ENCODE data around the gene DOK6. TPM values are rescaled to one million over a fixed set of nuclear protein-coding genes. Genes with fewer than 3 reads are reported as not detected.
"Not testable (repeated sequence)": the region's sequence is repeated elsewhere in the genome, so short reads cannot be mapped to it uniquely, and the experiment has no call there.

The DOK6 gene
- total and polyA plus RNA-seq, 2 of the 13 experiments (the other 11 are each of a cell fraction or from before 2014, with no cell fraction given) = 17.0 to 17.2 TPM

- BruUV-seq (replicated peaks) = no TSS peak
- DNase-seq (ENCODE audit: low spot score) (no peak), ATAC-seq (no peak), FAIRE-seq (no peak)
- no peak overlapping the region for H3K4me3 ChIP-seq (replicated peaks in 1 of 3; ENCODE audit: insufficient read depth in 1 of 3, low read depth in 2 of 3, low read length in 3 of 3)
- no peaks in the 10 kb centered on the region for H4K20me1 ChIP-seq (ENCODE audit: insufficient read depth, low read length)
- ChIA-PET POLR2A (no interaction called here), CTCF (ENCODE audit: low intra/inter-chr PET ratio, low total read pairs) (no interaction called here)
- no peaks in the 10 kb centered on the region for H3K27me3 ChIP-seq (ENCODE audit: control insufficient read depth in 1 of 2, insufficient read depth in 2 of 2, low read length in 2 of 2)
- no peak overlapping the region for H3K27ac ChIP-seq (ENCODE audit: extremely low read length, insufficient read depth, low read length)
- no peak overlapping the region for H2AFZ ChIP-seq (ENCODE audit: low read length)
- no peaks in the 10 kb centered on the region for H3K36me3 ChIP-seq (replicated peaks in 1 of 2; ENCODE audit: control insufficient read depth in 1 of 2, insufficient read depth in 2 of 2, low read length in 2 of 2)
- TF ChIP-seq ZNF501 (CRISPR knock-in tag; IDR thresholded peaks at IDR 0.05) = no peak
- H3K4me2 ChIP-seq (ENCODE audit: low read depth, low read length) = no peak overlapping the region
- no peak overlapping the region for H3K9ac ChIP-seq (ENCODE audit: insufficient read depth, low read depth, low read length)
- intact Hi-C loops (cut with micrococcal nuclease; ENCODE audit: unreplicated experiment) = no loop called here
- H3K79me2 ChIP-seq (ENCODE audit: insufficient read depth, low read length) = no peaks in the 10 kb centered on the region
- in situ Hi-C loops (cut with HindIII; ENCODE audit: extremely low pct_ligation_motif_present, low pct_unique_long_range_greater_than_20kb) = no loop called here
- 82% methylated on average over 6 of the region's 6 CpGs for WGBS (ENCODE audit: low lambda C conversion rate)
- H3K4me1 ChIP-seq (ENCODE audit: insufficient read depth, low read length) = no peaks in the 10 kb centered on the region
- no peaks in the 10 kb centered on the region for H3K9me3 ChIP-seq (ENCODE audit: low read length)
Observed at GRCh38 chr18:69878213-69878933, 477.7 kb downstream of the DOK6 start.

DNA sequence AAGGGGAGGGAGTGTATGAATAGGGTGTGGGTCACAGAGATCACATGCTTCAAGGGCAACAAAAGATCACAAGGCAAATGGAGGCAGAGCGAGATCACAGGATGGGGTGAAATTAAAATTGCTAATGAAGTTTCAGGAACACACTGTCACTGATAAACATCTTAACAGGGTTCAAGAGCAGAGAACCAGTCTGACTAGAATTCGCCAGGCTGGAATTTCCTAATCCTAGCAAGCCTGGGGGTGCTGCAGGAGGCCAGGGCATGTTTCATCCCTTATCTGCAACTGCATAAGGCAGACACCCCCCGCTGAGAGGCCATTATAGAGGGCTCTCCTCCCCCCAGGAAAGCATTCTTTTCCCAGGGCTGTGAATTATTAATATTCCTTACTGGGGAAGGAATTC is 478.4 kb downstream of the DOK6 start:
- ATAC-seq; H3K4me1 ChIP-seq (ENCODE audit: insufficient read depth, low read length); H3K79me2 ChIP-seq (ENCODE audit: insufficient read depth, low read length); H3K36me3 ChIP-seq (replicated peaks in 1 of 2; ENCODE audit: control insufficient read depth in 1 of 2, insufficient read depth in 2 of 2, low read length in 2 of 2); H3K27me3 ChIP-seq (ENCODE audit: control insufficient read depth in 1 of 2, insufficient read depth in 2 of 2, low read length in 2 of 2); H2AFZ ChIP-seq (ENCODE audit: low read length); intact Hi-C loops (cut with micrococcal nuclease; ENCODE audit: unreplicated experiment); in situ Hi-C loops (cut with HindIII; ENCODE audit: extremely low pct_ligation_motif_present, low pct_unique_long_range_greater_than_20kb); H3K9ac ChIP-seq (ENCODE audit: insufficient read depth, low read depth, low read length); H3K4me3 ChIP-seq (replicated peaks in 1 of 3; ENCODE audit: insufficient read depth in 1 of 3, low read depth in 2 of 3, low read length in 3 of 3); BruUV-seq (replicated peaks); H4K20me1 ChIP-seq (ENCODE audit: insufficient read depth, low read length); FAIRE-seq; DNase-seq (ENCODE audit: low spot score); H3K4me2 ChIP-seq (ENCODE audit: low read depth, low read length); H3K9me3 ChIP-seq (ENCODE audit: low read length); CTCF ChIA-PET (ENCODE audit: low intra/inter-chr PET ratio, low total read pairs); POLR2A ChIA-PET; H3K27ac ChIP-seq (ENCODE audit: extremely low read length, insufficient read depth, low read length): not testable (repeated sequence)
- 72% methylated on average over 3 of the region's 3 CpGs for WGBS (ENCODE audit: low lambda C conversion rate)

DNA sequence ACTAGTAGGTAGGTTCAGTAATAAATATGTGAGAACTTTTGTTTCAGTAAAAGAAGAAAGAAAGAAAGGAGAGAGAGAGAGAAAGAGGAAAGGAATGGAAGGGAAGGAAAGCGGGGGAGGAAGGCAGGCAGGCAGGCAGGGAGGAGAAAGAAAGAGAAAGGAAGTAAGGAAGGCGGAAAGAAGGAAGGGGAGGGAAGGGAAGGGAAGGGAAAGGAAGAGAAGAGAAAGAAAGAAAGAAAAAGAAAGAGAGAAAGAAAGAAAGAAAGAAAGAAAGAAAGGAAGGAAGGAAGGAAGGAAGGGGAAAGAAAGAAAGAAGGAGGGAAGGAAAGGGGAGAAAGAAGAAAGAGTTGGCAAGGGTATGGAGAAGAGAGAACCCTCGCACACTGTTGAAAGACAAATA is 479.4 kb downstream of the DOK6 start:
- no peak for DNase-seq (ENCODE audit: low spot score)
- BruUV-seq (replicated peaks) = no TSS peak
- Histone ChIP-seq H3K4me1 (ENCODE audit: insufficient read depth, low read length) (no peaks in the 10 kb centered on the region), H2AFZ (ENCODE audit: low read length) (no peak overlapping the region), H3K4me2 (ENCODE audit: low read depth, low read length) (no peak overlapping the region), H3K9ac (ENCODE audit: insufficient read depth, low read depth, low read length) (no peak overlapping the region), H3K27me3 (ENCODE audit: control insufficient read depth in 1 of 2, insufficient read depth in 2 of 2, low read length in 2 of 2) (no peaks in the 10 kb centered on the region), H4K20me1 (ENCODE audit: insufficient read depth, low read length) (no peaks in the 10 kb centered on the region), H3K9me3 (ENCODE audit: low read length) (no peaks in the 10 kb centered on the region), H3K27ac (ENCODE audit: extremely low read length, insufficient read depth, low read length) (no peak overlapping the region), H3K4me3 (replicated peaks in 1 of 3; ENCODE audit: insufficient read depth in 1 of 3, low read depth in 2 of 3, low read length in 3 of 3) (no peak overlapping the region), H3K79me2 (ENCODE audit: insufficient read depth, low read length) (no peaks in the 10 kb centered on the region), H3K36me3 (replicated peaks in 1 of 2; ENCODE audit: control insufficient read depth in 1 of 2, insufficient read depth in 2 of 2, low read length in 2 of 2) (no peaks in the 10 kb centered on the region)
- no peak for ATAC-seq
- CTCF ChIA-PET (ENCODE audit: low intra/inter-chr PET ratio, low total read pairs) = no interaction called here
- WGBS (ENCODE audit: low lambda C conversion rate) = 96% methylated on average over 3 of the region's 3 CpGs
- intact Hi-C loops (cut with micrococcal nuclease; ENCODE audit: unreplicated experiment) (no loop called here), in situ Hi-C loops (cut with HindIII; ENCODE audit: extremely low pct_ligation_motif_present, low pct_unique_long_range_greater_than_20kb) (no loop called here)
- POLR2A ChIA-PET = no interaction called here
- no peak for TF ChIP-seq KDM5A (IDR thresholded peaks at IDR 0.05; ENCODE audit: borderline replicate concordance, low read length)
- TF ChIP-seq DNMT3B (CRISPR knock-in tag; conservative IDR thresholded peaks at IDR 0.05) = no peak
- TF ChIP-seq, protein P1, sequence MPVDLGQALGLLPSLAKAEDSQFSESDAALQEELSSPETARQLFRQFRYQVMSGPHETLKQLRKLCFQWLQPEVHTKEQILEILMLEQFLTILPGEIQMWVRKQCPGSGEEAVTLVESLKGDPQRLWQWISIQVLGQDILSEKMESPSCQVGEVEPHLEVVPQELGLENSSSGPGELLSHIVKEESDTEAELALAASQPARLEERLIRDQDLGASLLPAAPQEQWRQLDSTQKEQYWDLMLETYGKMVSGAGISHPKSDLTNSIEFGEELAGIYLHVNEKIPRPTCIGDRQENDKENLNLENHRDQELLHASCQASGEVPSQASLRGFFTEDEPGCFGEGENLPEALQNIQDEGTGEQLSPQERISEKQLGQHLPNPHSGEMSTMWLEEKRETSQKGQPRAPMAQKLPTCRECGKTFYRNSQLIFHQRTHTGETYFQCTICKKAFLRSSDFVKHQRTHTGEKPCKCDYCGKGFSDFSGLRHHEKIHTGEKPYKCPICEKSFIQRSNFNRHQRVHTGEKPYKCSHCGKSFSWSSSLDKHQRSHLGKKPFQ (CRISPR knock-in tag; IDR thresholded peaks at IDR 0.05; ENCODE audit: insufficient replicate concordance) = no peak
- no peak for TF ChIP-seq GTF3A (CRISPR knock-in tag; conservative IDR thresholded peaks at IDR 0.05)
- FAIRE-seq = no peak
